ENCODE data around the gene SNX33. TPM values are rescaled to one million over a fixed set of nuclear protein-coding genes. Genes with fewer than 3 reads are reported as not detected.
"Not testable (repeated sequence)": the region's sequence is repeated elsewhere in the genome, so short reads cannot be mapped to it uniquely, and the experiment has no call there.

SNX33 gene
- total and polyA plus RNA-seq, 2 of the 13 experiments (the other 11 are each of a cell fraction or from before 2014, with no cell fraction given): 11.0 to 11.6 TPM

DNA sequence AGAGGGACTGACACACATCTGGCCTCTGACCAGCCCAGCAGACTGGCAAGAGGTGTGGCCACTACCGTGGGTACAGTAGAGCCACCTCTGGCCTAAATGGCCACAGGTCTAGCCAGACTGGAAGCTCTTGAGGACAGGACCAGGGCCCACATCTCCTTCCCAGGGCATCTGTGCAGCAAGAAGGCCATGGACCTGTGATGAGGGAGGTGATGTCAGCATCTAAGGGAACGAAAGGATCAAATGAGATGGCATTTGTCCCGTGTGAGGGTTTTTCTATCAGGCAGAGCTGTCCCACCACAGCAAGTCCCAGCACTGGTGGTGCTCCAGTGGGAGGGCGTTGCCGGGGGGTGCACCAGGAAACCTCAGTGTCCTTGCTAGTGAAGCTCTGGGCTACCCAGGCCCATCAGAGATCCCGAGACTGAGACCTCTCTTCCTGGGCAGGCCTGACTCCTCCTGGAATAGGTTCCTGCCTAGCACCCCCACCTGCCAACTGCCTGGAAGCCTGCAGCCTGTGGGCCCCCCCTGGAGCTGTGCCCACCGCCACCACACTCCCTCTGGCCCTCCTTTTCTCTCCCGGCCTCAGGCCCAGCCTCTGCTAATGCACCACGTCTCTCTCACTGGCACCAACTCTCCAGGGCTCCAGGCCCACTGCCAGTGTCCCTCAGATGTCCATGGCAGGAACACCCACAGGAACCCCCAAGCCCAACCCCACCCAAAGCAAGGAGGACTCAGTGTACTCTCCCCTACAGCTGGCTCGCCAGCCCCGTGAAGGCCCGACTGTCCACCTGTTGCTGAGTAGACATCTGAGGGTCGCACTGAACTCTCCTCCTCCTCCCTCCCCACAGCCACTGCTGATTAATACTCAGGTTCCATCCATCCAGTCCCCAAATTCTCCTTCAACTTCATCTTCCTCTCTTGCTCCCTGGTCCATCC, 53.6 kb downstream of the SNX33 start:
- in situ Hi-C loops (cut with HindIII; ENCODE audit: extremely low pct_ligation_motif_present, low pct_unique_long_range_greater_than_20kb); H3K36me3 ChIP-seq (replicated peaks in 1 of 2; ENCODE audit: control insufficient read depth in 1 of 2, insufficient read depth in 2 of 2, low read length in 2 of 2); H2AFZ ChIP-seq (ENCODE audit: low read length); ATAC-seq; H4K20me1 ChIP-seq (ENCODE audit: insufficient read depth, low read length); BruUV-seq (replicated peaks); H3K79me2 ChIP-seq (ENCODE audit: insufficient read depth, low read length); intact Hi-C loops (cut with micrococcal nuclease; ENCODE audit: unreplicated experiment); FAIRE-seq; H3K4me2 ChIP-seq (ENCODE audit: low read depth, low read length); H3K27ac ChIP-seq (ENCODE audit: extremely low read length, insufficient read depth, low read length); H3K4me3 ChIP-seq (replicated peaks in 1 of 3; ENCODE audit: insufficient read depth in 1 of 3, low read depth in 2 of 3, low read length in 3 of 3); CTCF ChIA-PET (ENCODE audit: low intra/inter-chr PET ratio, low total read pairs); H3K9me3 ChIP-seq (ENCODE audit: low read length); POLR2A ChIA-PET; H3K9ac ChIP-seq (ENCODE audit: insufficient read depth, low read depth, low read length); DNase-seq (ENCODE audit: low spot score): not testable (repeated sequence)
- peaks cover 11% of the 10 kb centered on the region for H3K4me1 ChIP-seq (ENCODE audit: insufficient read depth, low read length)
- peaks cover 6 to 33% of the 10 kb centered on the region in 2 experiments; a peak in 3 of 5 replicates for H3K27me3 ChIP-seq (ENCODE audit: control insufficient read depth in 1 of 2, insufficient read depth in 2 of 2, low read length in 2 of 2)
- WGBS (ENCODE audit: low lambda C conversion rate): 35% methylated on average over 8 of the region's 13 CpGs

- Histone ChIP-seq H3K4me3 (replicated peaks in 1 of 3; ENCODE audit: insufficient read depth in 1 of 3, low read depth in 2 of 3, low read length in 3 of 3) (no peak overlapping the region), H2AFZ (ENCODE audit: low read length) (no peak overlapping the region), H3K27me3 (ENCODE audit: control insufficient read depth in 1 of 2, insufficient read depth in 2 of 2, low read length in 2 of 2) (peaks cover 5 to 25% of the 10 kb centered on the region in 2 experiments; a peak in 3 of 5 replicates), H4K20me1 (ENCODE audit: insufficient read depth, low read length) (no peaks in the 10 kb centered on the region), H3K79me2 (ENCODE audit: insufficient read depth, low read length) (no peaks in the 10 kb centered on the region), H3K9ac (ENCODE audit: insufficient read depth, low read depth, low read length) (no peak overlapping the region), H3K9me3 (ENCODE audit: low read length) (no peaks in the 10 kb centered on the region), H3K27ac (ENCODE audit: extremely low read length, insufficient read depth, low read length) (no peak overlapping the region), H3K4me1 (ENCODE audit: insufficient read depth, low read length) (peaks cover 11% of the 10 kb centered on the region), H3K4me2 (ENCODE audit: low read depth, low read length) (no peak overlapping the region), H3K36me3 (replicated peaks in 1 of 2; ENCODE audit: control insufficient read depth in 1 of 2, insufficient read depth in 2 of 2, low read length in 2 of 2) (no peaks in the 10 kb centered on the region)
- no peak for DNase-seq (ENCODE audit: low spot score)
- no TSS peak for BruUV-seq (replicated peaks)
- no peak for ATAC-seq
- WGBS (ENCODE audit: low lambda C conversion rate): 52% methylated on average over 4 of the region's 6 CpGs
- intact Hi-C loops (cut with micrococcal nuclease; ENCODE audit: unreplicated experiment): no loop called here
- CTCF ChIA-PET (ENCODE audit: low intra/inter-chr PET ratio, low total read pairs): no interaction called here
- FAIRE-seq: no peak
- POLR2A ChIA-PET: no interaction called here
- TF ChIP-seq RBAK (CRISPR knock-in tag; IDR thresholded peaks at IDR 0.05) (no peak), ZNF672 (CRISPR knock-in tag; IDR thresholded peaks at IDR 0.05) (peak; percentile 91; the same call in 1 of the 2 replicates), CENPT (CRISPR knock-in tag; IDR thresholded peaks at IDR 0.05; ENCODE audit: low read depth) (no peak), ZSCAN5A (CRISPR knock-in tag; IDR thresholded peaks at IDR 0.05; ENCODE audit: borderline replicate concordance) (no peak), RORA (CRISPR knock-in tag; IDR thresholded peaks at IDR 0.05) (no peak)
- TF ChIP-seq, protein P1, sequence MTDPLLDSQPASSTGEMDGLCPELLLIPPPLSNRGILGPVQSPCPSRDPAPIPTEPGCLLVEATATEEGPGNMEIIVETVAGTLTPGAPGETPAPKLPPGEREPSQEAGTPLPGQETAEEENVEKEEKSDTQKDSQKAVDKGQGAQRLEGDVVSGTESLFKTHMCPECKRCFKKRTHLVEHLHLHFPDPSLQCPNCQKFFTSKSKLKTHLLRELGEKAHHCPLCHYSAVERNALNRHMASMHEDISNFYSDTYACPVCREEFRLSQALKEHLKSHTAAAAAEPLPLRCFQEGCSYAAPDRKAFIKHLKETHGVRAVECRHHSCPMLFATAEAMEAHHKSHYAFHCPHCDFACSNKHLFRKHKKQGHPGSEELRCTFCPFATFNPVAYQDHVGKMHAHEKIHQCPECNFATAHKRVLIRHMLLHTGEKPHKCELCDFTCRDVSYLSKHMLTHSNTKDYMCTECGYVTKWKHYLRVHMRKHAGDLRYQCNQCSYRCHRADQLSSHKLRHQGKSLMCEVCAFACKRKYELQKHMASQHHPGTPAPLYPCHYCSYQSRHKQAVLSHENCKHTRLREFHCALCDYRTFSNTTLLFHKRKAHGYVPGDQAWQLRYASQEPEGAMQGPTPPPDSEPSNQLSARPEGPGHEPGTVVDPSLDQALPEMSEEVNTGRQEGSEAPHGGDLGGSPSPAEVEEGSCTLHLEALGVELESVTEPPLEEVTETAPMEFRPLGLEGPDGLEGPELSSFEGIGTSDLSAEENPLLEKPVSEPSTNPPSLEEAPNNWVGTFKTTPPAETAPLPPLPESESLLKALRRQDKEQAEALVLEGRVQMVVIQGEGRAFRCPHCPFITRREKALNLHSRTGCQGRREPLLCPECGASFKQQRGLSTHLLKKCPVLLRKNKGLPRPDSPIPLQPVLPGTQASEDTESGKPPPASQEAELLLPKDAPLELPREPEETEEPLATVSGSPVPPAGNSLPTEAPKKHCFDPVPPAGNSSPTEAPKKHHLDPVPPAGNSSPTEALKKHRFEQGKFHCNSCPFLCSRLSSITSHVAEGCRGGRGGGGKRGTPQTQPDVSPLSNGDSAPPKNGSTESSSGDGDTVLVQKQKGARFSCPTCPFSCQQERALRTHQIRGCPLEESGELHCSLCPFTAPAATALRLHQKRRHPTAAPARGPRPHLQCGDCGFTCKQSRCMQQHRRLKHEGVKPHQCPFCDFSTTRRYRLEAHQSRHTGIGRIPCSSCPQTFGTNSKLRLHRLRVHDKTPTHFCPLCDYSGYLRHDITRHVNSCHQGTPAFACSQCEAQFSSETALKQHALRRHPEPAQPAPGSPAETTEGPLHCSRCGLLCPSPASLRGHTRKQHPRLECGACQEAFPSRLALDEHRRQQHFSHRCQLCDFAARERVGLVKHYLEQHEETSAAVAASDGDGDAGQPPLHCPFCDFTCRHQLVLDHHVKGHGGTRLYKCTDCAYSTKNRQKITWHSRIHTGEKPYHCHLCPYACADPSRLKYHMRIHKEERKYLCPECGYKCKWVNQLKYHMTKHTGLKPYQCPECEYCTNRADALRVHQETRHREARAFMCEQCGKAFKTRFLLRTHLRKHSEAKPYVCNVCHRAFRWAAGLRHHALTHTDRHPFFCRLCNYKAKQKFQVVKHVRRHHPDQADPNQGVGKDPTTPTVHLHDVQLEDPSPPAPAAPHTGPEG (CRISPR knock-in tag; IDR thresholded peaks at IDR 0.05): no peak
- in situ Hi-C loops (cut with HindIII; ENCODE audit: extremely low pct_ligation_motif_present, low pct_unique_long_range_greater_than_20kb): no loop called here
These were observed 54.7 kb downstream of the SNX33 start for GRCh38 chr15:75702436-75702835.
